ENCODE results near the gene TNS1.

The TNS1 gene

GRCh38 chr2:217989221-217989948, 13.4 kb downstream of the TNS1 start:
- TF ChIP-seq CTCF (IDR thresholded peaks at IDR 0.05; ENCODE audit: low read depth, low read length): no peak
- no peak overlapping the region for H3K4me3 ChIP-seq (ENCODE audit: low read depth, low read length)

- TF ChIP-seq CTCF (IDR thresholded peaks at IDR 0.05; ENCODE audit: low read depth, low read length): no peak
- no peak overlapping the region for H3K4me3 ChIP-seq (ENCODE audit: low read depth, low read length)
These were observed 14.0 kb downstream of the TNS1 start for GRCh38 chr2:217988840-217989204.

GRCh38 chr2:217988014-217988839, 14.6 kb downstream of the TNS1 start:
- no peak overlapping the region for H3K4me3 ChIP-seq (ENCODE audit: low read depth, low read length)
- peak; percentile 84 for TF ChIP-seq CTCF (IDR thresholded peaks at IDR 0.05; ENCODE audit: low read depth, low read length)

GRCh38 chr2:217987391-217987790, 15.4 kb downstream of the TNS1 start:
- no peak overlapping the region for H3K4me3 ChIP-seq (ENCODE audit: low read depth, low read length)
- no peak for TF ChIP-seq CTCF (IDR thresholded peaks at IDR 0.05; ENCODE audit: low read depth, low read length)

- TF ChIP-seq CTCF (IDR thresholded peaks at IDR 0.05; ENCODE audit: low read depth, low read length): no peak
- H3K4me3 ChIP-seq (ENCODE audit: low read depth, low read length): no peak overlapping the region
These were observed 16.4 kb downstream of the TNS1 start for GRCh38 chr2:217986256-217986961.

GRCh38 chr2:217983276-217984233, 19.2 kb downstream of the TNS1 start:
- no peak overlapping the region for H3K4me3 ChIP-seq (ENCODE audit: low read depth, low read length)
- no peak for TF ChIP-seq CTCF (IDR thresholded peaks at IDR 0.05; ENCODE audit: low read depth, low read length)
